Stimulated activated naive CD4-positive, alpha-beta T cell (primary cell): ENCODE data around the gene PVALB.

Source experiments
- DNase-seq, 6 experiments: peaks; one replicate each; lab custom pipeline; 2025; lab: John Stamatoyannopoulos, UW

Gene PVALB

DNA sequence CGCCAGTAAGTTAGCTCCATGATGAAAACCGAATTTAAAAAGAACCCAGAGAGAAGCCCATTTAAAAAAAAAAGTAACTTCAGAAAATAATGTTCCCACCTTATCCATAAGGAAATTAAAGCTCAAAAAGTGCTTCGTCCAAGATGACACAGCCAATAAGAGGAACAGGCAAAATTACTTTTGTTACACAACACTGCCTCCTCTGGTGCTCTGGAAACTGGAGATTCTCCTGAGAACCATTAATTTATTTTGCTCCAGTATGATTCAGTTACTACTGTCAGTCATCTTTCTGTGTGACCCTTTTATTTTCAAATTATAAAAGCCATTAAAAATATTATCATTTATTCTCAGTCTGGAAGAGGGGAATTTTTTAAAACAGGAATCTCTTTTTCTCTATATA, 42.9 kb downstream of the PVALB start:
- no peak for DNase-seq

GRCh38 chr22:36772451-36772850, 44.4 kb downstream of the PVALB start:
- no peak for DNase-seq

- DNase-seq: no peak
Observed at GRCh38 chr22:36771356-36772063, 45.3 kb downstream of the PVALB start.

DNA sequence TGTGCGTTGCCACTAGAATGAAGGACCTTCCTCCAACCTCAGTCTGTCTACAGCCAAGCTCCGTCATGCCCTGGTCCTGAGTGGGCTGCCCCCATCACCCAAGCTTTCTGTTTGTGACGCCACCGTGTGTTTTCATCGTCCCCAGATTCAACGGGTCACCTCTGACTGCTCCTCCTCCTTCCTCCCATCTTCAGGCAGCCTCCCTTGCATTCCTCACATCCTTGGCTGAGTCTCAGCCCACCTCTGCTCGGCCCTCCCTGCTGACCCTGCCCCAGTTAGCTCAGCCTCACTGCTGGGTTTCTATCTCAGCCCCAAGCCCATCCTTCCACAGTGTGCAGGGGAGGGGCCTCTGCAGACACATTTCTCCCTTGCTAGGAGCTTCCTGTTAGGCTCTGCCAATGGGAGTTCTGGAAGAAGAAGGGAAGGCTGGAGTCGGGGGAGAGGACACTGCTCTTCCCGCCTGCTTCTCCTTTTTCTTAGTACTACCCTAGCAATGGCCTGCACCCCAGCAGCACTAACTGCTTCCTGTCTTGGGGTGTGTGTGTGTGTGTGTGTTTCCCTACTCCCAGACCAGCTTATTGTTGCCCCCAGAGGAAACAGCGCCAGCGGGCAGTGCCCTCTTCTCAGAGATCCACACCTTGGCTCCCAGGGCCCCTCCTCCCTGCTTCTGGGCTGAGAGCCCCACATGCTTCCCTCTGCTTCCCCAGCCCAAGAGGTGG, 46.2 kb downstream of the PVALB start:
- no peak for DNase-seq

GRCh38 chr22:36769541-36770512, 47.0 kb downstream of the PVALB start:
- no peak for DNase-seq

GRCh38 chr22:36768616-36769015, 48.2 kb downstream of the PVALB start:
- no peak for DNase-seq

GRCh38 chr22:36768141-36768540, 48.7 kb downstream of the PVALB start:
- no peak for DNase-seq

DNA sequence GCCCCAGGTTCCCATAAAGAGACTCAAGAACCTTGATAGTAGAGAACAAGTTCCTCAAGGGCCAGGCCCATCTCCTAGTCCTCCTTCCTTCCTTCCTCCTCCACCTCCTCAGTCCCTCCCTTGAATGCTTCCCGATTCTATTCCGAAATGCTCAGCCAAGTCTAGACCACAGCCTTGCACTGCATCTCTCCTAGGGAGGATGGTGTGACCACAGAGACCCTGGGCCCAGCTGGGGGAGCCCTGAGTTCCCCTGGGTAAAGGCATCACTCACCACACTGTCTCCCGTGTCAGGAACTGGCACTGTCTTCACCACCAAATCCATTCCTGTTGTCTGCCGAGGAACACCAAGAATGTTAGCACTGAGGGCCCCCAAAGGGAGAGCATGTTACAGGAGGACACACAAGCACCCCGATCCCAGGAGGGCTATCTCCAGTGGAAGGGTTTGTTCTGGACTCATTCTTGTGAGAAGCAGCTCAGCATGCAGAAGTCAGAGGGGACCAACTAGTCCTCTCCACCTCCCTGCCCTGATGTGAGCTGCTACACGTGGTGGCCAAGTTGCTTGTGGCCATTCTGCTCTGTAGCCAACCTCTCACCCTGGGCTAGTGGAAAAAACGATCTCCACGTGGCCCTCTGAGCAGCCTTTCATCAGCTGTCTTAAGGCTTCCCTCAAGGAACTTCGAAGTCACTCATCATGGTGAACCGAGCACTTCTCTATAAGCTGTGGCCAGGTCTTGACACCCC, 49.6 kb downstream of the PVALB start:
- DNase-seq: no peak

- no peak for DNase-seq
Observed at GRCh38 chr22:36765943-36766450, 50.8 kb downstream of the PVALB start.

DNA sequence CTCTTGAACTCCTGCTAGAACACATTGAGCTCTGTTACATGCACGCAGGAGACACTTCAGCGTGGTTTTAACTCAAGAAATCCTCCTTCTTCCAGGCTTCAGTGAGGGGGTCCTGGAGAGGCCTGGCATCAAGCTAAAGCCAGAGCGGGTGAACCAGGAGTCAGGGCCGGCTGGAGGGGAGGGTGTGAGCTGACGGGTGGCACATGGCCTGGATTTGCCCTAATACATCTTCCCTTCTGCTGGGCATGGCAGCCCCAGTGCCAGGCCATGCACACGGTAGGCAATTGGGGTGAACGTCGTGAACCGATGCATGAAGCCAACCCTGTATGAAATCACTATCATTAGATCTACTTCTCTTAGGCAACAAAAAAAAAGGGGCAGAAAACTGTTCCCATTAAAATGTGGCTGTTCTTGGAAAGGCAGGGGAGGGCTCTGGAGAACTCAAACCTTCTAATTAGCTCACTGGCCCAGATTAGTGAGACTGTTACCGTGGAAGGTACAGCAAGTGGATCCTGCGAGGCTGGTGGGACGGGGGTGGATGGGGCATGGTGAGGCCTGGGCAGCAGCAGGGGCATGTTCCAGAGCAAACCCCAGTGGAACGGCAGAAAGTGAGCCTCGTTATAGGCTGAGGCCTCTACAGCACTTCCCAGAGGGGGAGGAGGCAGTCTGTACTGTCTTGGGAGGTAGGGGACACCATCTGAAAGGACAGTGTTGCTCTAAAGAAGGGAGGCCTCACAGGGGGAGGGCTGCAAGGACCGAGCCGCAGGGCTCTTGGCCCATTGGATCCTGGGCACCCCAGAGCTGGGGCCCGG, 51.5 kb downstream of the PVALB start:
- no peak for DNase-seq

DNA sequence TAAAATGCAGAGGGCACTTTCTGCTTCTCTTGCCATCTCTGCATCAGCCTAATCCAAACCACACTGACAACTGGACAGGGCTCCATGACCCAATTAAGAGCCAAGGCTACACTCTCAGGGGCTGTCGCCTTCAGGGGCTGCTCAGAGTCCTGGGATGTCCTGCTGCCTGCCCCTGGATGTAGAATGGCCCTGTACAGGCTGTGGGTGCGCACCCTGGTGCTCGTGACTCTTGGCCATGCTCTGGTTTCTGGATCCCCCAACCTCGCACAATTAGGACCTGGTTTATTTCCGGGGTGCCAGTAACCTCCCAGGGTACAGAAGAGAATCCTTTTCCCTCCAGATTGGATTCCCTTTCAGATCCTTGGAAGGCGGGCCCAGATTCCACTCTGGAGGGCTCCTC, 52.2 kb downstream of the PVALB start:
- no peak for DNase-seq

GRCh38 chr22:36764060-36764459, 52.8 kb downstream of the PVALB start:
- no peak for DNase-seq

GRCh38 chr22:36763576-36763975, 53.3 kb downstream of the PVALB start:
- DNase-seq: no peak

DNA sequence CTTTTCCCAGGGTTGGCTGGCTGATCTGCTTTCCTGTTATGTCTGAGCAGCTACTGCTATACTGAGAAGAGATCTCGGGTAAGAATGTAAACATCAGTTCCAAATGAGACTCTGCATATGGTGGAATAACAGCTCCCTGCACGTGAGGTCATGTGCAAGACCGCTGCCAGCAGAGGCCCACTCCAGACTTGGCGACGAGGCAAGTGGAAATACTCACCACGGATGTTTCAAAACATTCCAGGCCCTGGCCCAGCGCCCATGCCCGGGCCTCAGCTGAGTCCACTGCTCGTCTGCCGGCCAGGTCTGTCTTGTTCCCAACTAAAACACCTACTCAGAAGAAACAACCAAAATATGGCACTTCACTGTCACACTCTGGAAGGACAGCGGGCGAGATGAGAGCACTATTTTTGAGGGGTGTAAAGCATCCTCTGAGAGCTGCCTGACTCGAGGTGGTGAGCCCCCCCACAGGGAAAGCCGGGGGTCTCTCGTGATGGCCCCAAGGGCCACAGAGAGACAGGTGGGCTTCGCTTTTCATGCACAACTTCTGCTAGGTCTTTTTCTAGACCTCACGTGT, 54.1 kb downstream of the PVALB start:
- no peak for DNase-seq

DNA sequence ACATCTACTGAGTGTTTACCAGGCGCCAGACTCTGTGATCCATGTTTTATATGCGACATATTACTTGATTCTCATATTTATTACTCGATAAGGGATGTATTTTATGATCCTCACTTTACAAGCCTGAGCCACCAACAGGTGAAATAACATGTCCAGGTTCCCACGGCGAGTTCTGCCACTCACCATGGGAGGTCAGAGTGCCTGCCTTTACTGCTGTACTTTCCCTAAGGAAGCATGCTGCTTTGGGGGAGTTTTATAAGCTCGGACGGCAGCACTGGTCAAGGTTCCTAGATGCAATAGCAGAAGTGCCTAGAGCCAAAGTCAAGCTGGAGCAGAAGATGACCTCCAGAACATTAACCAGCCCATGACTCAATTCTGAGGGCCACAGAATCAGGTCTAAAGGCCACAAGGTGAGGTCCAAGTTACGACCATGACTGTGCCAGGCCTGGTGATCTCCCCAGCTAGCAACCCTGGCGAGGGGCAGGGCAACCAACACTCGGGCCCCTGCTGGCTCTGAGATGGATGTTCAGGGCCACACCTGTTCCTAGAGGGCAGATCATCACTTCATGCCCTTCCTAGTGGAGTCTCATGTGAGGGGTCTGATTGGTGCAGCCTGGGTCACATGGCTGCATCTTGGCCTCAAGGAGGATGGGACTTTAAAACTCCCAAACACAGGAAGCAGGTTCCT, 55.1 kb downstream of the PVALB start:
- DNase-seq: no peak

DNA sequence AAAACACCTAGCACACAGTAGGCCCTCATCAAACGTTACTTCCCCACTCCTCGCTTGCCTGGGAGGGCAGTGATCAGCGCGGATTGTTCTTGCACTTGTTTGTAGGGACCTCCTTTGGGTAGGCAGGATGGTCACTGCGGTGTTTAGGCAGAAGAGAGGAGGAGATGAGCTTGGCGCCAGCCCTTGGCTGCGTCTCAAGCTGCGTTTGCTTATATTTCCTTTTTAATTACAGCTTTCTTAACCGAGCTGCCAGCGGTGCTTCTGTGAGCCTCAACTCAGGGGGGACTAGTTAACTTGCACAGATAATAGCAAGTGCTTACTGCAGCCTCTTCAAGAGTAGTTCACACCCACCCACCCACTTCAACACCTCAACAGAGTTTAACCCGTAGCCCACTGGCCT, 56.0 kb downstream of the PVALB start:
- no peak for DNase-seq

DNA sequence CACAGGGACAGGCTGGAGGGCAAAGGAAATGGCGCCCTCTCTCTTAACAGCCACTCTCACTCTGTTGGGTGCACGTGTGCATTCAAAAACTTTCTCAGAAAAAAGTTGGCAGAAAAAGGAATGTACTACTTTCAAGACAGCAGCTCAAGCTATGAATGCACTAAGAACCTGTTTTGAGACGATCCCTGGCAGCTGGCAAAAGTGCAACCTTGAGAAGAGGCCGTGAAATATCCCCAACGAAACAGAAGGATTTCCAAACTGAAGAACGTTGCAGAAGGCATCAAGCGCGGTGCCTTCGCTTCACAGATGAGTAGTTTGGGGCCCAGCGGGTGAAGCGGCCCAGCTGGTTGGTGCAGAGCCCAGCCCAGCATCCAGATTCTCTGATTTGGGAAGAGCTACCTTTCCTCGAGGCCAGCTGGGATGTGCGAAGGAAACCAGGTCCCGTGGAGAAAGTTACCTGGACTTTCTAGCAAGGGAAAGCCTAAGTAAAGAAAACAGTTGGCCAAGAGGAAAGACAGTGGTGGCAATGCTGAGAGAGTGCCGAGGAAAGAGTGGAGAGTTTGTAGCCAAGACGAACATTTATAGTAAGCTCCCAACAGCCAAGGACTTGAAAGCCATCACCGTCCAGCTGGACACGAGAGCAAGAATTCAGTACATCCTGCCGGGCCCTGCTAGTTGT, 57.2 kb downstream of the PVALB start:
- no peak for DNase-seq

DNA sequence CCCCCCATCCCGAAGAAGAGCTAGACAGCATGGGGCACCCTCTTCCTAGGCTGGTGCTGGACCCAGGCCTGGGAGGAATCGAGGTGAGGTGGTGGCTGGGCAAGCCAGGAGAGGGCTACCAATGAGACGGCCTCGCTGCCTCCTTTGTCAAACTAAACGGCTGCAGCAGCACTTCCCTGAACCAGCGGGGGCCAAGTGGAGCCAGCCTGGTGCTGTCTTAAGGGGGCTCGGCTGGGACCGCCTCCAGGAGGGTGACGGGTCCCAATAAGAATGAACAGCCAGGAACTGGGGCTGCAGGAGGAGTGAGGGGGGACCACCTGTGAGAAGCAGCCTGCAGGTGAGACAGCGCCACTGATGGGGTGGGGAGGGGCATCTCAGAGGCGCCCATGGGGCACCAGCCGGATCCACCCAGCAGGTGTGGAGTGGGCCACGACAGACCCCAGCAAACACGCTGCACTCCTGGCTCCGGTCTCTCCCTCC, 58.0 kb downstream of the PVALB start:
- DNase-seq: no peak

GRCh38 chr22:36757668-36758211, 59.1 kb downstream of the PVALB start:
- DNase-seq: peak; percentile 15 to 65 (median 56)
